ENCODE measurements around the gene LRRC36. TPM values are rescaled to one million over a fixed set of nuclear protein-coding genes. Genes with fewer than 3 reads are reported as not detected.

Gene LRRC36
- total and polyA plus RNA-seq, 2 of the 13 experiments (the other 11 are each of a cell fraction or from before 2014, with no cell fraction given) = 0.12 to 0.15 TPM

DNA sequence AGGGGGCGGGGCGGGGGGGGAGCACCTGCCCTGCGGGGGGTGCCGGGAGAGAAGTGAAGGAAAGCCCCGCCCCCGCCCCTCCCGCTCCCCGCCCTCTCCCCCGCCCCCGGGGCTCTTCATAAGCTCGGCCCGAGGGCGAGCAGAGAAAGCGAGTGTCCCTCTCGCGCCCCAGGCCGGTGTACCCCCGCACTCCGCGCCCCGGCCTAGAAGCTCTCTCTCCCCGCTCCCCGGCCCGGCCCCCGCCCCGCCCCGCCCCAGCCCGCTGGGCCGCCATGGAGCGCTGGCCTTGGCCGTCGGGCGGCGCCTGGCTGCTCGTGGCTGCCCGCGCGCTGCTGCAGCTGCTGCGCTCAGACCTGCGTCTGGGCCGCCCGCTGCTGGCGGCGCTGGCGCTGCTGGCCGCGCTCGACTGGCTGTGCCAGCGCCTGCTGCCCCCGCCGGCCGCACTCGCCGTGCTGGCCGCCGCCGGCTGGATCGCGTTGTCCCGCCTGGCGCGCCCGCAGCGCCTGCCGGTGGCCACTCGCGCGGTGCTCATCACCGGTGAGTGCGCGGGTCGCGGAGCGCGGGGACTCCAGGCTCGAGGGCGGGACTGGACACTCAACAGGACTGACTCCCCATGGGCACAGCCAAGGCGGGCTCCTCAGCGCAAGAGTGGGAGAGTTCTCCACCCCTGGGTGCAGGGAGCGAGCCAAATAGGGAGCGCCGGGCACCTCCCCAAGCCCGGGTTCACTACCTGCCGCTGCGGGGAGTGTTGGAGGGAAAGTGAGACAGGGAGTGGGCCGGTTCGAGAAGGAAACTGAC, 104.6 kb downstream of the LRRC36 start, which contains the start of gene HSD11B2 (continued):
- TF ChIP-seq PAWR (CRISPR knock-in tag; IDR thresholded peaks at IDR 0.05; ENCODE audit: borderline replicate concordance) = no peak
- TF ChIP-seq, protein P1, sequence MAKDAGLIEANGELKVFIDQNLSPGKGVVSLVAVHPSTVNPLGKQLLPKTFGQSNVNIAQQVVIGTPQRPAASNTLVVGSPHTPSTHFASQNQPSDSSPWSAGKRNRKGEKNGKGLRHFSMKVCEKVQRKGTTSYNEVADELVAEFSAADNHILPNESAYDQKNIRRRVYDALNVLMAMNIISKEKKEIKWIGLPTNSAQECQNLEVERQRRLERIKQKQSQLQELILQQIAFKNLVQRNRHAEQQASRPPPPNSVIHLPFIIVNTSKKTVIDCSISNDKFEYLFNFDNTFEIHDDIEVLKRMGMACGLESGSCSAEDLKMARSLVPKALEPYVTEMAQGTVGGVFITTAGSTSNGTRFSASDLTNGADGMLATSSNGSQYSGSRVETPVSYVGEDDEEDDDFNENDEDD (CRISPR knock-in tag; IDR thresholded peaks at IDR 0.05; ENCODE audit: borderline replicate concordance) = 0 out of 2 replicates have a peak, but pooled peaks have one; percentile 40
- TF ChIP-seq ZNF569 (CRISPR knock-in tag; IDR thresholded peaks at IDR 0.05; ENCODE audit: borderline replicate concordance) = 0 out of 2 replicates have a peak, but pooled peaks have one; percentile 0
- peak; percentile 66 for TF ChIP-seq POLR2G (IDR thresholded peaks at IDR 0.05; ENCODE audit: low read depth, low read length)
- no peak for TF ChIP-seq ARID2 (CRISPR knock-in tag; IDR thresholded peaks at IDR 0.05; ENCODE audit: borderline replicate concordance)
- no peak; the same call in 1 of the 2 replicates for TF ChIP-seq ZSCAN20 (CRISPR knock-in tag; IDR thresholded peaks at IDR 0.05; ENCODE audit: borderline replicate concordance)
- 0 out of 2 replicates have a peak, but pooled peaks have one; percentile 9 for TF ChIP-seq ZNF337 (CRISPR knock-in tag; IDR thresholded peaks at IDR 0.05; ENCODE audit: borderline replicate concordance, low read depth)
- TF ChIP-seq, protein P2, sequence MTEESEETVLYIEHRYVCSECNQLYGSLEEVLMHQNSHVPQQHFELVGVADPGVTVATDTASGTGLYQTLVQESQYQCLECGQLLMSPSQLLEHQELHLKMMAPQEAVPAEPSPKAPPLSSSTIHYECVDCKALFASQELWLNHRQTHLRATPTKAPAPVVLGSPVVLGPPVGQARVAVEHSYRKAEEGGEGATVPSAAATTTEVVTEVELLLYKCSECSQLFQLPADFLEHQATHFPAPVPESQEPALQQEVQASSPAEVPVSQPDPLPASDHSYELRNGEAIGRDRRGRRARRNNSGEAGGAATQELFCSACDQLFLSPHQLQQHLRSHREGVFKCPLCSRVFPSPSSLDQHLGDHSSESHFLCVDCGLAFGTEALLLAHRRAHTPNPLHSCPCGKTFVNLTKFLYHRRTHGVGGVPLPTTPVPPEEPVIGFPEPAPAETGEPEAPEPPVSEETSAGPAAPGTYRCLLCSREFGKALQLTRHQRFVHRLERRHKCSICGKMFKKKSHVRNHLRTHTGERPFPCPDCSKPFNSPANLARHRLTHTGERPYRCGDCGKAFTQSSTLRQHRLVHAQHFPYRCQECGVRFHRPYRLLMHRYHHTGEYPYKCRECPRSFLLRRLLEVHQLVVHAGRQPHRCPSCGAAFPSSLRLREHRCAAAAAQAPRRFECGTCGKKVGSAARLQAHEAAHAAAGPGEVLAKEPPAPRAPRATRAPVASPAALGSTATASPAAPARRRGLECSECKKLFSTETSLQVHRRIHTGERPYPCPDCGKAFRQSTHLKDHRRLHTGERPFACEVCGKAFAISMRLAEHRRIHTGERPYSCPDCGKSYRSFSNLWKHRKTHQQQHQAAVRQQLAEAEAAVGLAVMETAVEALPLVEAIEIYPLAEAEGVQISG (CRISPR knock-in tag; IDR thresholded peaks at IDR 0.05) = peak; percentile 36; the same call in 1 of the 2 replicates
- TF ChIP-seq TARDBP (CRISPR knock-in tag; IDR thresholded peaks at IDR 0.05) = no peak; the same call in 1 of the 2 replicates
- TF ChIP-seq ZSCAN9 (CRISPR knock-in tag; IDR thresholded peaks at IDR 0.05; ENCODE audit: borderline replicate concordance) = no peak
- peak; percentile 41; the same call in 1 of the 2 replicates for TF ChIP-seq FOXC1 (CRISPR knock-in tag; IDR thresholded peaks at IDR 0.05; ENCODE audit: borderline replicate concordance)
- no peak for TF ChIP-seq ZNF841 (CRISPR knock-in tag; IDR thresholded peaks at IDR 0.05; ENCODE audit: borderline replicate concordance)
- TF ChIP-seq, protein P3, sequence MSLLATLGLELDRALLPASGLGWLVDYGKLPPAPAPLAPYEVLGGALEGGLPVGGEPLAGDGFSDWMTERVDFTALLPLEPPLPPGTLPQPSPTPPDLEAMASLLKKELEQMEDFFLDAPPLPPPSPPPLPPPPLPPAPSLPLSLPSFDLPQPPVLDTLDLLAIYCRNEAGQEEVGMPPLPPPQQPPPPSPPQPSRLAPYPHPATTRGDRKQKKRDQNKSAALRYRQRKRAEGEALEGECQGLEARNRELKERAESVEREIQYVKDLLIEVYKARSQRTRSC (CRISPR knock-in tag; IDR thresholded peaks at IDR 0.05; ENCODE audit: low read depth) = no peak
- TF ChIP-seq, protein P4, sequence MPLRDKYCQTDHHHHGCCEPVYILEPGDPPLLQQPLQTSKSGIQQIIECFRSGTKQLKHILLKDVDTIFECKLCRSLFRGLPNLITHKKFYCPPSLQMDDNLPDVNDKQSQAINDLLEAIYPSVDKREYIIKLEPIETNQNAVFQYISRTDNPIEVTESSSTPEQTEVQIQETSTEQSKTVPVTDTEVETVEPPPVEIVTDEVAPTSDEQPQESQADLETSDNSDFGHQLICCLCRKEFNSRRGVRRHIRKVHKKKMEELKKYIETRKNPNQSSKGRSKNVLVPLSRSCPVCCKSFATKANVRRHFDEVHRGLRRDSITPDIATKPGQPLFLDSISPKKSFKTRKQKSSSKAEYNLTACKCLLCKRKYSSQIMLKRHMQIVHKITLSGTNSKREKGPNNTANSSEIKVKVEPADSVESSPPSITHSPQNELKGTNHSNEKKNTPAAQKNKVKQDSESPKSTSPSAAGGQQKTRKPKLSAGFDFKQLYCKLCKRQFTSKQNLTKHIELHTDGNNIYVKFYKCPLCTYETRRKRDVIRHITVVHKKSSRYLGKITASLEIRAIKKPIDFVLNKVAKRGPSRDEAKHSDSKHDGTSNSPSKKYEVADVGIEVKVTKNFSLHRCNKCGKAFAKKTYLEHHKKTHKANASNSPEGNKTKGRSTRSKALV (CRISPR knock-in tag; IDR thresholded peaks at IDR 0.05) = peak; percentile 93
- TF ChIP-seq ZNF891 (CRISPR knock-in tag; IDR thresholded peaks at IDR 0.05) = no peak
- TF ChIP-seq KDM5A (IDR thresholded peaks at IDR 0.05; ENCODE audit: borderline replicate concordance, low read length) = no peak
- 0 out of 2 replicates have a peak, but pooled peaks have one; percentile 7 for TF ChIP-seq DR1 (CRISPR knock-in tag; IDR thresholded peaks at IDR 0.05)
- TF ChIP-seq ZFP90 (CRISPR knock-in tag; IDR thresholded peaks at IDR 0.05; ENCODE audit: borderline replicate concordance) = 0 out of 2 replicates have a peak, but pooled peaks have one; percentile 31
- 0 out of 2 replicates have a peak, but pooled peaks have one; percentile 61 for TF ChIP-seq ZNF235 (CRISPR knock-in tag; IDR thresholded peaks at IDR 0.05; ENCODE audit: borderline replicate concordance)
- peak; percentile 44; the same call in 1 of the 2 replicates for TF ChIP-seq ZNF263 (CRISPR knock-in tag; IDR thresholded peaks at IDR 0.05)
- TF ChIP-seq ZNF44 (CRISPR knock-in tag; IDR thresholded peaks at IDR 0.05) = 0 out of 2 replicates have a peak, but pooled peaks have one; percentile 52
- no peak for TF ChIP-seq ZNF546 (CRISPR knock-in tag; conservative IDR thresholded peaks at IDR 0.05)
